Activated T-cell treated with anti-CD3 and anti-CD28 coated beads, Interleukin-2, amount 50 U/mL, for 4 hours (primary cell): ENCODE results near the gene CCDC146. TPM values are rescaled to one million over a fixed set of nuclear protein-coding genes. Genes with fewer than 3 reads are reported as not detected.

Source experiments
- ATAC-seq, 2 donors: fragments of 200-7000 bp; cut with Tn5 transposase; one replicate each; pipeline ENCODE4 v1.10.0; 2021
- DNase-seq: peaks from one replicate; pipeline ENCODE4 v3.0.0-alpha.2; 2020
- H3K27me3 Mint-ChIP-seq: one replicate; pipeline ENCODE4 v1.8.0; 2021; ENCODE audit warnings: low read depth, mixed read lengths
- H3K36me3 Mint-ChIP-seq: one replicate; pipeline ENCODE4 v1.8.0; 2022; ENCODE audit warnings: mixed read lengths; ENCODE audit not compliant: insufficient read depth
- H3K4me1 Mint-ChIP-seq: one replicate; pipeline ENCODE4 v1.8.0; 2021; ENCODE audit warnings: low read depth, mixed read lengths
- H3K4me3 Mint-ChIP-seq: one replicate; pipeline ENCODE4 v1.8.0; 2021; ENCODE audit warnings: mild to moderate bottlenecking, moderate library complexity, mixed read lengths
- H3K9me3 Mint-ChIP-seq: one replicate; pipeline ENCODE4 v1.8.0; 2021; ENCODE audit warnings: mixed read lengths
- total RNA-seq, 3 donors: library from RNA; stranded (reverse); gene quantifications; one replicate each; pipeline ENCODE4 v1.2.1, GENCODE V29; 2021

CCDC146 gene
- total RNA-seq, 3 donors from 2014 or later = 0.24 to 0.96 (median 0.42) TPM

DNA sequence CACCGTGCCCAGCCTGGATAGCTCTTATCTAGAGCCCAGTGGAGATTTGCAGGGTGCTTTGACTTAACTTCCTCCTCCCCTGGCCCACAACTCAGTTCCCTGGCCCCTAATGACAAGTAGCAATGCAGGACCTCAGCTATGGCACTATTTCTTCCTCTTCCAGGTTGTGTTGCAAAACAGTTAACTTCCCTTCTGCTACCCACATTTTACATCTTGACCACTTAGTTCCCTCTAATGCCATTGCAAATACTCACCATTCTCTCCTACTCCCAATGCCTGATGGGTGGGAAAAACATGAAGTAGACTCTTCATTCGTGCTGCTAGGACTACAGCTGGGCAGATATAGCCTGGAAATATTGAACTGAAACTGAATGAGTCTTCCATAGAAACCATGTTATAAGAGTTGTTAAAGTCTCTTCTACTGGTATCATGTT is 116.3 kb downstream of the CCDC146 start:
- Mint-ChIP-seq H3K9me3 (no peaks in the 10 kb centered on the region), H3K4me1 (peaks cover 11% of the 10 kb centered on the region), H3K4me3 (no peak overlapping the region), H3K27me3 (no peaks in the 10 kb centered on the region), H3K36me3 (peaks cover 19% of the 10 kb centered on the region)
- no peak for ATAC-seq
- DNase-seq = no peak

DNA sequence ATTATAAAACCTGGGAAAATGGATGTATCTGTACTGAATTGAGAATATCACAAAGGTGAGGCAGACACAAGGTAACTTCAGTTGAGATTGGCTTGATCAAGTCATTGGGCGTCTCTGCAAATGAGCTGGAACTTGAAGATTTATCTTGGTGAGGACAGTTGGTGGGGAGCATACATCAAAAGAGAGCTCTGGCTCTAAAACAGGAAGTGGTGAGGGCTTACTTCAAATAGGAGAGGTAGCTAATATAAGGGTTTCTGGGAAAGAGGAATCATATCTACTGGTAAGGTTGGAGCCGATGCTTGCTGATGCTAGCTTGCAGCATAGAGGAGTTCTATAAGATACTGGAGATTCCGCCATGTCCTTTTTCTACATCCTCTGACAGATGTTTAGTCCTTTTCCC is 117.1 kb downstream of the CCDC146 start:
- ATAC-seq = no peak
- H3K4me3 Mint-ChIP-seq = no peak overlapping the region

DNA sequence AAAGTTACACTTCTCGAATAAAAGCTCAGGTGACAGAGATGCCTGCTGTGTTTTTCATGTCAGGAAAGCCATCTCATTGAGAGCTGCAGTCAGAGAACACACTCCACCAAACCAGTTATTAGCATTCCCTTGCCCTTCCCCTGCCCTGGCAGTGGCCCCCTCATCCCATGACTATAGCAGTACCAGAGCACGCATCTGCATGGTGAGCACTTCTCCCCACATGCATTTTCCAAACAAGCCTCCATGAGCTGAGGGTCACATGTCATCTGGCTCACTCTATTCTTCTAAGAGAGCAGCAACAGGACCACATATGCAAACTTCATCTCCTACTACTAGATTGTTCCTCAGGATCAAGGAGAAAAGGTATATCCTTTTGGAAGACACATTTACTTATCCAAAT is 119.7 kb downstream of the CCDC146 start:
- no peaks in the 10 kb centered on the region for H3K27me3 Mint-ChIP-seq
- ATAC-seq (no peak), DNase-seq (no peak)
- peaks cover 11% of the 10 kb centered on the region for H3K4me1 Mint-ChIP-seq
- peaks cover 12% of the 10 kb centered on the region for H3K36me3 Mint-ChIP-seq
- no peaks in the 10 kb centered on the region for H3K9me3 Mint-ChIP-seq
- H3K4me3 Mint-ChIP-seq = no peak overlapping the region

More for the DNA sequence above, 117.1 kb downstream of the CCDC146 start:
- Mint-ChIP-seq H3K4me1 (peaks cover 11% of the 10 kb centered on the region), H3K27me3 (no peaks in the 10 kb centered on the region), H3K36me3 (peaks cover 19% of the 10 kb centered on the region), H3K9me3 (no peaks in the 10 kb centered on the region)
- no peak for DNase-seq

DNA sequence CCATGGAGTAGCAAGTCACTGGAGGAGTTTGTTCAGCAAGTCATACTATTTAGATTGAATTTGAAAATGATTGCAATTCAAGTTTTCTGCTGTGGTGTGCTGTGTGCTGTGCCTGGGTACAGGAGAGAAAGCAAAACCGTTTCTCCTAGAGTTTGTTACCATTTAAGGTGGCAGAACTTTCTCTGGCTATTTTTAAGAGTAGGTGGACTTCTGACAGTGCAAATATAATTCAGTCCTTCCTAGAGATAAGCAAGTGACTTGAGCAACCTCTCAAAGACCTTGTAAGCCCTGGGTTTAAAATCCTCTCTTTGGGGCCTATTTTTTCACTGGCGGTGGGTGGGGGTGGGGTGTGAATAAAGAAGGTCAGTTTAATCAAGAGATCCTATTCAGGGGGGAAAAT is 120.1 kb downstream of the CCDC146 start:
- Mint-ChIP-seq H3K4me1 (peaks cover 11% of the 10 kb centered on the region), H3K36me3 (peaks cover 11% of the 10 kb centered on the region), H3K4me3 (no peak overlapping the region), H3K27me3 (no peaks in the 10 kb centered on the region), H3K9me3 (no peaks in the 10 kb centered on the region)
- ATAC-seq (no peak), DNase-seq (no peak)

DNA sequence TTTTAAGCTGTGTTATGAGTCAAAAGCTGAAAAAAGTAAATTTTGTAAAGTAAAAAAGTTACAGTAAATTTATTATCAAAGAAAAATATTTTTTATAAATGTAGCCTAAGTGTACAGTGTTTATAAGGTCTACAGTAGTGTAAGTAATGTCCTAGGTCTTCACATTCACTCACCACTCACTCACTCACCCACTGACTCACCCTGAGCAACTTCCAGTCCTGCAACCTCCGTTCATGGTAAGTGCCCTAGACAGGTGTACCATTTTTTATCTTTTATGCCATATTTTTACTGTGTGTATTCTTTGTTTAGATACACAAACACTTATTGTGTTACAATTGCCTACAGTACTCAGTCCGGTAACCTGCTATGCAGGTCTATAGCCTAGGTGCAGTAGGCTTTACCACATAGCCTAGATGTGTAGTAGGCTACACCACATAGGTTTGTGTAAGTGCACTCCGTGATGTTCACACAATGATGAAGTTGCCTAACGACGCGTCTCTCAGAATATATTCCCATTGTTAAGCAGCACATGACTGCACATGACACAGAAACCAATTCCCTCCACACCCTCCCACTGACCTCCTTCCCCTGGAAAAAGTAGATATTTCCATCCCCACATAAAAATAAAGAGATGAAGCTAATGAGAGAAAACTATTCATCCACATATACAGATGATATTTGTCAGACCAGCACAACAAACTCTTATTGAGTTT is 122.0 kb downstream of the CCDC146 start:
- Mint-ChIP-seq H3K36me3 (peaks cover 6% of the 10 kb centered on the region), H3K9me3 (no peaks in the 10 kb centered on the region), H3K27me3 (no peaks in the 10 kb centered on the region), H3K4me1 (peaks cover 3% of the 10 kb centered on the region), H3K4me3 (no peak overlapping the region)
- no peak for ATAC-seq
- DNase-seq = no peak

DNA sequence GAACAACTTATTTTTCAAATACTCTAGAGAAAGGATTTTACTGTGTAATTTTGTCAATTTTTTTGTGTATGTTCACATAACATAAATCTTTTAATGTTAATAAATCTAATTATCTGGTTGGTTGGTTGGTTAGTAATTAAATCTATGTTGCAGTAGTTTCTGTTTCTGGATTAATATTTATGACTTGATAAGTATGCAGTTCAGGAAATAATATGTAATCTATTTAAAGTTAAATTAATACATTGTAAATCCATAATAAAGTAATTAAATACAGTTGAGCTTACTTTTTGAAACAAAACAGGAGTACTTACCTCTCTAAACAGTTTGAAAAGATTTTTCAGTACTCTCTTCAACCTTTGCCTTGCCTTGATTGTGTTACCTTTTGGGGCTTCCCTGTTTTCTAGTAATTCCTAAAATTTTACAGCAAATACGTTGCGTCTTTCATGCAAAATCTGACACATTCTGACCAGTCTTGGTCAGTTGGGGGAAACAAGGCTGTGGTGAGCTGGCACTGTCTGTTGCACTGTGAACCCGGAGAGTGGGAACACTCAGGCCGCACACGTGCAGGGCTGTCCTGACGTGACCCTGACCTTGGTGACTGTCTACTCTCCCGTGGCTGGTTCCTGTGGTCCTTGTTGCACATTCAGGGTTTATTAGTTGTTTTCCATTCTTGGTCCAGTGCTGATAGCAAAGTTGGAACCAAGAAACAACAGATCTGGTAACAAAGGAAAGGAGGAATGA is 122.8 kb downstream of the CCDC146 start:
- Mint-ChIP-seq H3K36me3 (peaks cover 6% of the 10 kb centered on the region), H3K27me3 (no peaks in the 10 kb centered on the region), H3K9me3 (no peaks in the 10 kb centered on the region), H3K4me3 (no peak overlapping the region), H3K4me1 (no peaks in the 10 kb centered on the region)
- DNase-seq = no peak
- no peak for ATAC-seq

DNA sequence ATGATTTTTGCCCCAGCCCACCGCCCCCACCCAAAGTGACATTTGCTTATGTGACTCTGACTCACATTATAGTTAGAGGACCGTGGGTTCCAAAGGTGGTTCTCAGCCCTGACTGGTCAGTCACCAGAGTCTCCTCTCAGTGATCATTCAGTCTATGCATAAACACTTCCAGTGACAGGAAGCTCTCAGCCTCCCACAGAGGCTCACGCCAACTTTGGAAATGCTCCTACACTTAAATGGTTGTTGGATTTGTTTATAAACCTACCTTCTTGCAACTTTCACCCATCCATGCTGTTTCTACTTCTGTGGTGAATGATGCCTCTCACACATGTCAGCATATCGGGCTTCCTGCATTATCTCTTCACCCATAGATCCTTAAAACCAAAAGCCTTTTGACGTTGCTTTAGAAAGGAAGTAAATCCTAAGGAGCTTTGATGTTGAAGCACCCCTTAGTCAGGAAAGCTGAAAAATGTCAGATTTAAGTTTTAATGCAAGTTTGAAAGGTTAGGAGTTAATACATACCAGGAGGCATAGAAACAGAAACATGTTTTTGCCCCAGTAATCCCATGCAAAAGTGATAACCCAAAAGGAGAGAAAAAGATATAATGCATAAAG is 123.7 kb downstream of the CCDC146 start:
- Mint-ChIP-seq H3K36me3 (peaks cover 6% of the 10 kb centered on the region), H3K27me3 (no peaks in the 10 kb centered on the region), H3K9me3 (no peaks in the 10 kb centered on the region), H3K4me3 (no peak overlapping the region), H3K4me1 (no peaks in the 10 kb centered on the region)
- no peak for DNase-seq
- ATAC-seq = no peak

DNA sequence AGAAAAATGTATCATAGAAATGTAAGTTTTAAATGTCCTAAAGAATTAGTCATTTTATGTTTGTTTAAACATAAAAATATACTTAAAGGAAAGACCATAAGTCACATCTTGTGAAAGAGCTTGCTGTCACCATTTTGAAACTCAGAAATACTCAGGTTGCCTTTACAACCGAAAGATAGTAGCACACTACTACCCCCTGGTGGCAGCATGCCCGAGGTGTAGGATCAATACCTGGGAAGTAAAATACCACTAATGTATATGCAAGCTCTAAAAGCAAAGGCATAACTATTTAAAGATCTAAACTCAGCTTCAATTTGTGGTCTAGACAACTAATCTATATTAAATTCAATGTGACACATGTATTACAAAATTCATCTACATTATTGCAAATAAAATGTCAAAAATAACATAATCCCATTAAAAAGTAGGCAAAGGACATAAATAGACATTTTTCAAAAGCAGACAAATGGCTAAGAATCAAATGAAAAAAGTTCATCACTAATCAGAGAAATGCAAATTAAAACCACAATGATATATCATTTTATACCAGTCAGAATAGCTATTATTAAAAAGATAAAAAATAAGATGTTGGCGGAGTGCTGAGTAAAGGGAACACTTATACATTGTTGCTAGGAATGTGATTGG is 124.9 kb downstream of the CCDC146 start:
- H3K9me3 Mint-ChIP-seq = no peaks in the 10 kb centered on the region
- ATAC-seq = peak; percentile 90 to 92

DNA sequence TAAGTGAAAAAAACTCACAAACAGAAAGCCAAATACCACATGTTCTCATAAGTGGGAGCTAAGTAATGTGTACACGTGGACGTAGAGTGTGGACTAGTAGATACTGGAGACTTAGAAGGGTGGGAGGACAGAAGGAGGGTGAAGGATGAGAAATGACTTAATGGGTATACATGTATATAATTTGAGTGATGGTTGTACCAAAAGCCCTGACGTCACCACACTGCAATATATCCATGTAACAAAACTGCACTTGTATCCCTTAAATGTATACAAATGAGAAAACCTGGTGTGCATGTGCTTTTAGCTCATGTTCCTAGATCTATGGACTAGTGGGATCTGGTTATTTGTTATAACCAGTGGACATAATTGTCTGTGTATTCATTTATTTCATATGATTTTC is 125.7 kb downstream of the CCDC146 start:
- no peak for DNase-seq
- ATAC-seq = no peak
- Mint-ChIP-seq H3K4me1 (no peaks in the 10 kb centered on the region), H3K27me3 (no peaks in the 10 kb centered on the region), H3K4me3 (no peak overlapping the region), H3K9me3 (no peaks in the 10 kb centered on the region), H3K36me3 (peaks cover 2% of the 10 kb centered on the region)

More for the DNA sequence above, 124.9 kb downstream of the CCDC146 start:
- Mint-ChIP-seq H3K4me1 (no peaks in the 10 kb centered on the region), H3K27me3 (no peaks in the 10 kb centered on the region), H3K4me3 (no peak overlapping the region), H3K36me3 (peaks cover 2% of the 10 kb centered on the region)
- peak; percentile 91 for DNase-seq

DNA sequence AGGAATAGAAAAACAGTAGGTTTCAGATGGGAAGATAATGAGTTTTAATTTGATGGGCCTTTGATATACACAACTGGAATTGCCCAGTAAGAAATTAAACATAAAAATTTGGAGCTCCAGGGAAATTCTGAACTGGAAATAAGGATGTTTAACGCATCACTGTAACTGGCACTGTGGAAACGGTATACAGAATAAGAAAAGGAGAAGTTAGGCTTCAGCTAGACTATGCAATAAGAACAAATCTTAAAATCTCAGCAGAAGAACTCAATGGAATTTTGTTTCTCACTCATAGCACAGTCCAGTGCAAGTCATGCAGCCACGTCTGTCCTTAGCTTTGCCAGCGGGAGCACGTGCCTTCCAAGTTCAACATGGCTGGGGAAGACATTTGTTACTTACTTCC is 130.1 kb downstream of the CCDC146 start:
- H3K4me1 Mint-ChIP-seq = no peaks in the 10 kb centered on the region
- H3K9me3 Mint-ChIP-seq = no peaks in the 10 kb centered on the region
- H3K27me3 Mint-ChIP-seq = no peaks in the 10 kb centered on the region
- DNase-seq (no peak), ATAC-seq (no peak)
- H3K4me3 Mint-ChIP-seq = no peak overlapping the region
- peaks cover 4% of the 10 kb centered on the region for H3K36me3 Mint-ChIP-seq

DNA sequence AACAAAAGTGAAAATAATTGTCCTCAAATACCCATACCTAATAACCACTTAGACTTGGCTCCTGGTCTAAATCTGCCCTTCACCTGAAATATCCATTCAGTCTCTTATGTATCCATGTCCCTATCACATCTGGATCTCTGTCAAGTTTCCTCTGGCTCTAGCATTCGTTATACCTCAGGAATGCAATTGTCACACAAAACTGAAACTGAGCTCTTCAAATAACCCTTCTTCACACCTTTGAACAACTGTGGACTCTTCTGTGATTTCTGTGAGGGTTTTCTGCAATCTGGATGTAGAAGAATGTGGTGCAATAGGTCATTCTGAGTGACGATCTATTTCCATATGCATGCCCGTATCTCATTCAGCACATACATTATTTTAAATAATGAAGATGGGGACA is 130.7 kb downstream of the CCDC146 start:
- Mint-ChIP-seq H3K36me3 (peaks cover 4% of the 10 kb centered on the region), H3K4me3 (no peak overlapping the region), H3K9me3 (no peaks in the 10 kb centered on the region), H3K27me3 (no peaks in the 10 kb centered on the region), H3K4me1 (no peaks in the 10 kb centered on the region)
- DNase-seq (no peak), ATAC-seq (no peak)

DNA sequence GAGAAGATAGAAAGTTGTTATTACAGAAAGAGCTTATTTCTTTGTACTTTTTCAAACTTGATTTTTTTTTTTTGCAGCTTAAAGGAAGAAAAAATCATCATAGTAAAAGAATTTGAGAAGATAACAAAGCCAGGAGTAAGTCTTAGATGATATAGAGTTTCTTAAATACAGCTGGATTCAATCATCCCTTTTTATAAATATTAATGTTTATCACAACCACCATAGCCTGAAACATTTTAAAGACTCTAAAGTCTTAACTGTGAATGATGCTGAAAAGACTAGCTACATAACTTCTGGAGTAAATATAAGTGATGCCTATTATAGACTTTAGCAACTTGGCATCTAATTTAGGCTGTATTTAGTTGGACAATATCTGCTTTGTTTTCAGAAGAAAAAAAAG is 132.0 kb downstream of the CCDC146 start:
- no peaks in the 10 kb centered on the region for H3K27me3 Mint-ChIP-seq
- no peaks in the 10 kb centered on the region for H3K4me1 Mint-ChIP-seq
- ATAC-seq = no peak
- H3K36me3 Mint-ChIP-seq = peaks cover 4% of the 10 kb centered on the region
- no peak overlapping the region for H3K4me3 Mint-ChIP-seq
- no peaks in the 10 kb centered on the region for H3K9me3 Mint-ChIP-seq
- no peak for DNase-seq

DNA sequence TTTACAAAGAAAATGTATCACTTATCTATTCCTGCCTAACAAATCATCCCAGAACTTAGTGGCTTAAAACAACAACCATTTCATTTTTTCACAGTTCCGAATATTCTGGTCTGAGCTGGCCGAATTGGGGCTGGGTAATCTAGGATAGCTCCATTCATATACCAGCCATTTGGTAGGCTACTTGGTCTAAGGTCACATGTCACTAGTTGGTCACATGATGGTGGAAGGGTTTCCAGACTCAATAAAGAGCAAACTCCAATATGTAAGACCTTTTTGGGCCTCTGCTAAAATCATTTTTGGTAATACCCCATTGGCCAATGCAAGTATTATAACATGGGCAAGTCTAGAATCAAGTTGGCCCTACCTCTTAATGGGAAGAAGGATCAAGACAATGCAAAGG is 132.5 kb downstream of the CCDC146 start:
- Mint-ChIP-seq H3K4me1 (no peaks in the 10 kb centered on the region), H3K27me3 (no peaks in the 10 kb centered on the region), H3K4me3 (no peak overlapping the region), H3K36me3 (peaks cover 4% of the 10 kb centered on the region), H3K9me3 (no peaks in the 10 kb centered on the region)
- no peak for DNase-seq
- no peak for ATAC-seq

DNA sequence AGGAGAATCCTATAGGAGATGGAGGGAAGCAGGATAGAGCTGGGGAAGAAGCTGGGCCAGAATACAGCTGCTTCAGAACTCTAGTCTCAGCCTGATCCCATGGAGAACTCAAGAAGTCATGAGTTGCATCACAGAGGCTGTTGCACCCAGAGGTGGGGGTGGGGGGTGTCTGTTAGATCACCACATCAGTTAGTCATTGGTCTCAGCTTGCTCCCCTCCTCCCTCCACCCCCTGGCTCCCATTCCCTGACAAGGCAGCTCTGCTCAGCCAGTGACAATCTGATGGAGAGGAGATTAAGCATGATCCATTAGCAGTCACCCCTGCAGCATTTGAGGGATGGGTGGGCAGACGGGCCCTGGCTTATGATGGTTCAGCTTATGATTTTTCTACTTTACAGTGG is 135.6 kb downstream of the CCDC146 start:
- no peak for DNase-seq

More for the DNA sequence above, 135.6 kb downstream of the CCDC146 start:
- no peak for ATAC-seq
- Mint-ChIP-seq H3K36me3 (peaks cover 4% of the 10 kb centered on the region), H3K27me3 (no peaks in the 10 kb centered on the region), H3K4me3 (no peak overlapping the region), H3K4me1 (no peaks in the 10 kb centered on the region), H3K9me3 (no peaks in the 10 kb centered on the region)
